ENCODE measurements around the gene RPL35. TPM values are rescaled to one million over a fixed set of nuclear protein-coding genes. Genes with fewer than 3 reads are reported as not detected.

Gene RPL35
- total RNA-seq, 1 donor from 2014 or later: 2,123 TPM

DNA sequence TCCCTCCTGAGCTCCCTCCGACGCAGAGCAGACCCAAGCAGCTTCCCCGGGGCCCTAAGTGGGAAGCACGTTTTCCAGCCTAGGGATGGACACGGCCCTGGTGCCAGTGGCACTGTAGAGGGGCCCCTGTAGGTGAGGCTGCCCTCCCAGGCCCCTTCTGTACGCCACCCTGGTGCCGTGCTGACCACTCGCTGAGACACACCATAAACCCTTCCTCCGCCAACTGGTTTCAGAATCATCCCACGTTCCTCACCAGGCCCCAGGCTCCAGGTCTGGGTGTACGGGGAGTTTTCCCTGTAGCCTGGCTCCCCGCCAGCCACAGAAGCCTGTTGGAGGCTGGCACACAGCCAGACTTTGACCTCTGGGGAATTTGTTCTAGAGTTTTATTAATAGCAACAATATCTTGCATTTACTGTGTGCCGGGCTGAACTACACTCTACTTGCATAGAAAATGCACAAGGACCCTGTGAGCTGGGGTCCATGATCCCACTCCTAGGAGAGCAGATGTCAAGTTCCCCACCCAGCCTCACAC, 26.7 kb downstream of the RPL35 start:
- Histone ChIP-seq H3K9me3 (no peaks in the 10 kb centered on the region), H3K36me3 (no peaks in the 10 kb centered on the region), H3K27ac (no peak overlapping the region), H3K27me3 (no peaks in the 10 kb centered on the region), H3K4me3 (no peak overlapping the region), H3K4me1 (peaks cover 0 to 2% of the 10 kb centered on the region in 2 donors)
- no peak for TF ChIP-seq CTCF (IDR thresholded peaks at IDR 0.05)
- no peak for DNase-seq (ENCODE audit: low spot score in 2 of 2)
- intact Hi-C loops (cut with DNase I): loop anchor here (5.0 kb wide), 1 partner anchor 43 kb away; no protein-coding TSS in a partner anchor

DNA sequence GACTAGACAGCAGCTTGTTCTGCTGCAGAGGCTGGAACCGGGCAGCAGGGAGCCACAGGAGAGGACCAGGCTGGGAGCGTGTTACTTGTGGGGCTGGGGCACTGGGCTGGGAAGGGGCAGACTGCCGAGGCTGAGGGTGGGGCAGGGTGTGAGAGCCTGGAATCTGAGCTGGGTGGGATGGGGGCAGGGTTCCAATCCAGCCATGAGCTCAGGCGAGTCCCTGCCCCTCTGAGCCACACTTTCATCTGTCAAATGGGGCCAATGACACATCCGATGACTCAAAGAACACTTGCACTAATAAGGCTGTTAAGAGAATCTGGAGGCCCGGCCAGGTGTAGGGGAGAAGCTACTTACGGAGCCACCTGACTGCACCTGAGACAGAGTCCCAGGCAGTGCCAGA, 27.2 kb downstream of the RPL35 start:
- no peaks in the 10 kb centered on the region for H3K27me3 ChIP-seq
- H3K4me3 ChIP-seq: no peak overlapping the region
- no peak overlapping the region for H3K27ac ChIP-seq
- no peak for DNase-seq (ENCODE audit: low spot score in 2 of 2)
- no peaks in the 10 kb centered on the region for H3K36me3 ChIP-seq
- no peaks in the 10 kb centered on the region for H3K9me3 ChIP-seq
- no peak for TF ChIP-seq CTCF (IDR thresholded peaks at IDR 0.05)
- intact Hi-C loops (cut with DNase I): no loop called here
- peaks cover 0 to 2% of the 10 kb centered on the region in 2 donors for H3K4me1 ChIP-seq

GRCh38 chr9:124831642-124832364, 30.0 kb downstream of the RPL35 start:
- H3K27ac ChIP-seq: no peak overlapping the region
- DNase-seq (ENCODE audit: low spot score in 2 of 2): no peak
- intact Hi-C loops (cut with DNase I): no loop called here
- peaks cover 0 to 2% of the 10 kb centered on the region in 2 donors for H3K4me1 ChIP-seq
- no peak for TF ChIP-seq CTCF (IDR thresholded peaks at IDR 0.05)
- H3K27me3 ChIP-seq: no peaks in the 10 kb centered on the region
- H3K36me3 ChIP-seq: no peaks in the 10 kb centered on the region
- H3K4me3 ChIP-seq: no peak overlapping the region
- no peaks in the 10 kb centered on the region for H3K9me3 ChIP-seq

DNA sequence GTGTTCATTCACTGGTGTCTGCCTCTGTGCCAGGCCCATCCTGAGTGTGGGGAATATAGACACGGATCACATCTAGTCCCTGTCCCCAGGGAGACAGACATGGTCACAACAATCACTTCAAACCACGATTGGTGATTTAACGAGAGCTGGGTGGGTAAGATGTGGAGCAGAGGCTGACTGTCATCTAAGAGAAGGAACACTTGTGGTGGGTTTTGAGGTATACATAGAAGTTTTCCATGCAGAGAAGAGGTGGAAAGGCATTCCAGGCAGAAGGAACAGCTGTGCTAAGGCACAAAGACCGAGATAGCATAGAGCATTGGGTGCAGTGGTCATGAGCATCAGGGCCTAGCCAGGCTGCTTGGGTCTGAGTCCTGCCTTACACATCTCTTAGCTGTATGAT, 31.2 kb downstream of the RPL35 start:
- Histone ChIP-seq H3K9me3 (no peaks in the 10 kb centered on the region), H3K4me3 (no peak overlapping the region), H3K27ac (no peak overlapping the region), H3K36me3 (no peaks in the 10 kb centered on the region), H3K4me1 (peaks cover 0 to 2% of the 10 kb centered on the region in 2 donors), H3K27me3 (no peaks in the 10 kb centered on the region)
- no peak for DNase-seq (ENCODE audit: low spot score in 2 of 2)
- no peak for TF ChIP-seq CTCF (IDR thresholded peaks at IDR 0.05)
- intact Hi-C loops (cut with DNase I): no loop called here

DNA sequence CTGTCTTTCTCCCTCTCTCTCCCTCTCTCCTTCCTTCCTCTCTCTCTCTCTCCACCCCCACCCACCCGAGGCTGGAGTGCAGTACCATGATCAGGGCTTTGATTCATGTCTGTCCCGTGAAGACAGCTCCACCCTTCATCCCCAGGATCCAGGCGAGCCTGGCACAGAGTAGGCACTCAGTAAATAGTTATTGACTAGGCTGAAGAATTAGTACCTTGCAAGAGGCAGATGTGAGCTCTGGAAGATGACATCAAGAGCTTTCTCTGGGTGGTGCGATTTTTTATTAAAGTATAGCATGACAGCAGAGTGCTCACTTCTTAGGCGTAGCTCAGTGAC, 32.5 kb downstream of the RPL35 start:
- no peak overlapping the region for H3K27ac ChIP-seq
- no peaks in the 10 kb centered on the region for H3K36me3 ChIP-seq
- peaks cover 0 to 2% of the 10 kb centered on the region in 2 donors for H3K4me1 ChIP-seq
- no peak for DNase-seq (ENCODE audit: low spot score in 2 of 2)
- H3K9me3 ChIP-seq: no peaks in the 10 kb centered on the region
- no peak for TF ChIP-seq CTCF (IDR thresholded peaks at IDR 0.05)
- H3K27me3 ChIP-seq: no peaks in the 10 kb centered on the region
- intact Hi-C loops (cut with DNase I): no loop called here
- no peak overlapping the region for H3K4me3 ChIP-seq

All from ascending aorta (tissue), 2 donors.